ENCODE measurements around the gene PPP1R12A. TPM values are rescaled to one million over a fixed set of nuclear protein-coding genes. Genes with fewer than 3 reads are reported as not detected.

The PPP1R12A gene
- polyA plus RNA-seq, 1 experiment = 52.4 TPM

DNA sequence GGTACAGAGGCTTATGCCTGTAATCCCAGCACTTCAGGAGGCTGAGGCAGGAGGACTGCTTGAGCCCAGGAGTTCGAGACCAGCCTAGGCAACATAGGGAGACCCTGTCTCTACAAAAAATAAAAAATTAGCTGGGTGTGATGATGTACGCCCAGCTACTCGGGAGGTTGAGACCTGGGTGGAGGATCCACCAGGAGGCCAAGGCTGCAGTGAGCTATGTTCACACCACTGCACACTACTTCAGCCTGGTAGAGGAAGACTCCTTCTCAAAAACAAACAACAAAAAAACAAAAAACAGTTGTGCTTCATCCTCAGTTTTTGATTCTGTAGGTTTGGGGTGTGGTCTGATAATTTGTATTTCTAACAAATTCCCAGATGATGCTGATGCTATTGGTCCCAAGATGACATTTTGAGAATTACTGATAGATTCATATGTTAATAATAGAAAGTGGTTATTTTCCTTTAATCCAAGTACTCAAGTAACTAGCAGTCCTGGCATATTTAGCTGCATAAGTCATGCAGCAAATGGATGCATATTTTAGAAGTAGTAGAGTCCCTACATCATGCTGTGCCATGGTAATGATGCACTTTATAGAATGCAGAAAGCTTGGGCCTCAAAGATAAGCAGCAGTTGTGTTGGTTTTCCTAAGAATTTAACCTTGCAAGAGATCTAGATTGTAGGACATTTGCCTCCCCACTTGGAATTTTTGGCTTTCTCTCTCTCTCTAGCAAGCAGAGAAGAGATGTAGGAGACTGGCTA is 168.0 kb downstream of the PPP1R12A start:
- TF ChIP-seq, protein P1, sequence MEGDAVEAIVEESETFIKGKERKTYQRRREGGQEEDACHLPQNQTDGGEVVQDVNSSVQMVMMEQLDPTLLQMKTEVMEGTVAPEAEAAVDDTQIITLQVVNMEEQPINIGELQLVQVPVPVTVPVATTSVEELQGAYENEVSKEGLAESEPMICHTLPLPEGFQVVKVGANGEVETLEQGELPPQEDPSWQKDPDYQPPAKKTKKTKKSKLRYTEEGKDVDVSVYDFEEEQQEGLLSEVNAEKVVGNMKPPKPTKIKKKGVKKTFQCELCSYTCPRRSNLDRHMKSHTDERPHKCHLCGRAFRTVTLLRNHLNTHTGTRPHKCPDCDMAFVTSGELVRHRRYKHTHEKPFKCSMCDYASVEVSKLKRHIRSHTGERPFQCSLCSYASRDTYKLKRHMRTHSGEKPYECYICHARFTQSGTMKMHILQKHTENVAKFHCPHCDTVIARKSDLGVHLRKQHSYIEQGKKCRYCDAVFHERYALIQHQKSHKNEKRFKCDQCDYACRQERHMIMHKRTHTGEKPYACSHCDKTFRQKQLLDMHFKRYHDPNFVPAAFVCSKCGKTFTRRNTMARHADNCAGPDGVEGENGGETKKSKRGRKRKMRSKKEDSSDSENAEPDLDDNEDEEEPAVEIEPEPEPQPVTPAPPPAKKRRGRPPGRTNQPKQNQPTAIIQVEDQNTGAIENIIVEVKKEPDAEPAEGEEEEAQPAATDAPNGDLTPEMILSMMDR (IDR thresholded peaks at IDR 0.05; ENCODE audit: insufficient read depth, low read depth, low read length) = no peak
- ChIA-PET POLR2A (no interaction called here), CTCF (interaction anchor here (1.0 to 1.6 kb wide), 5 partner anchors 9 to 423 kb away, joined by 3 to 6 read pairs (median 3); no protein-coding TSS in a partner anchor)
- Histone ChIP-seq H3K4me3 (ENCODE audit: low read depth, low read length) (no peak overlapping the region), H3K27me3 (ENCODE audit: control insufficient read depth, insufficient read depth, low read length) (no peaks in the 10 kb centered on the region), H3K36me3 (ENCODE audit: control insufficient read depth, insufficient read depth, low read length) (no peaks in the 10 kb centered on the region)
- no peak for DNase-seq (ENCODE audit: low read depth)

DNA sequence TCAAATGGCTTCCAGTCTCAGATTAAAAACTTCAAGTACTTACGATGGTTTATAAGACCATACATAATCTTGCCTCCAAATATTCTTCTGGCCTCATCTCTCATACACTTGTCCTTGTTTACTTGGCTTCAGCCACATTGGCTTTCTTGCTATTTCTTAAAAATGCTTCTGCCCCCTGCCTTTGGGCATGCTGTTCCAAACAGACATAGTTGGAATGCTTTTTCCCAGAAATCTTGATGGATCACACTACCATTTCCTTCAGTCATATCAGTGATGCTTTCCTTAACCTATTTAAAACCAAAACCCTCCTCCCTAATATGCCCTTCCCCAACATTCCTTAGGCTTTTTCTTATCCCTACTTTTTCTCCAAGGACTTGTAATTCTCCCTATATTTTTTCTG is 169.7 kb downstream of the PPP1R12A start:
- H3K36me3 ChIP-seq (ENCODE audit: control insufficient read depth, insufficient read depth, low read length) = no peaks in the 10 kb centered on the region
- POLR2A ChIA-PET = no interaction called here
- H3K27me3 ChIP-seq (ENCODE audit: control insufficient read depth, insufficient read depth, low read length) = no peaks in the 10 kb centered on the region
- CTCF ChIA-PET = interaction anchor here (0.6 kb wide), 1 partner anchor 1172 kb away, joined by 3 read pairs; the partner anchor contains the start of gene LIN7A
- TF ChIP-seq, protein P1 (IDR thresholded peaks at IDR 0.05; ENCODE audit: insufficient read depth, low read depth, low read length) = no peak
- no peak for DNase-seq (ENCODE audit: low read depth)
- H3K4me3 ChIP-seq (ENCODE audit: low read depth, low read length) = no peak overlapping the region

DNA sequence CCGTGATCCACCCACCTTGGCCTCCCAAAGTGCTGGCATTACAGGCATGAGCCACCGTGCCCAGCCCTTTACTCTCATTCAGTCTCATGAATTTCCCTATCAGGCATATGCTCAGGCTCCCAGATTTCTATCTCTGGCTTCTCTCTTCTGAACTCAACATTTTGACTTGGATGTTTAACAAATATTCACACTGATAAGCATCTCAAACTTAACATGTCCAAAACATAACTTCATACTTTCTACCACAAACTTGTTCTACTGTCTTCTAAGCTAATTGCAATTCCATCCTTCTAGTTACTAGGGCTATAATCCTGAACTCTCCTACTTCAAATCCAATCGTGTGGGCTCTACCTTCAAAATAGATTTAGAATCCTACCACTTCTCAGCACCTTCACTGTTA is 170.3 kb downstream of the PPP1R12A start:
- ChIA-PET CTCF (no interaction called here), POLR2A (no interaction called here)
- Histone ChIP-seq H3K27me3 (ENCODE audit: control insufficient read depth, insufficient read depth, low read length) (no peaks in the 10 kb centered on the region), H3K4me3 (ENCODE audit: low read depth, low read length) (no peak overlapping the region), H3K36me3 (ENCODE audit: control insufficient read depth, insufficient read depth, low read length) (no peaks in the 10 kb centered on the region)
- DNase-seq (ENCODE audit: low read depth) = no peak
- TF ChIP-seq, protein P1 (IDR thresholded peaks at IDR 0.05; ENCODE audit: insufficient read depth, low read depth, low read length) = no peak

DNA sequence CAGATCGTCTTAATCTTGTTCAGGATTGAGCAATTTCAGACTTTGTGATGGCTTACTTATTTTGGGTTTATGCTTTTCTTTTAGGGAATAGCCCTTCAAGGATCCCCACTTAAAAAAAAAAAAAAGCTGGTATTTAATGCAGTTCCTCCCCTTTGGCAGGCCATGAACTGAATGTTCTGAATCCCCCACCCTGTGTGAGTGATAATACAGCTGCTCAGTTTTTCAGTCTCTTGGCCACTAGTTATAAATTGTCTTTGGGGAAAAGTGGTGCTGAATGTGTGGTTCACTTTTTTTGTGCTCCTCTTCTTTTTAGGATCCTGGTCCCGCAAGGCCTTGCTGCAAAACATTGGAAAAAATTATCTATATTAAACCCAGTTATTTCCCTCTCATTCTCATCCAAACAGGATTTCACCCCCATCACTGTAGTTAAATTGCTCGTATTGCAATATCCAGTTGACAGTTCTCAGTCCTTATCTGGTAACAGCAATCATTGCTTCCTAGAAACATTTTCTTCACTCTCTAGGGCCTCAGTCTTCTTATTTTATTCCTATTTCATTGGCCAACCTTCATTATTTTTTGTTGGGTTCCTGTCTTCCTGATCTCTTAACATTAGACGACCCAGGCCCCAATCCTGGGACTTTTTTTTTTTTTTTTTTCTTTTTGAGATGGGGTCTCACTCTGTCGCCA is 171.0 kb downstream of the PPP1R12A start:
- Histone ChIP-seq H3K4me3 (ENCODE audit: low read depth, low read length) (no peak overlapping the region), H3K27me3 (ENCODE audit: control insufficient read depth, insufficient read depth, low read length) (no peaks in the 10 kb centered on the region), H3K36me3 (ENCODE audit: control insufficient read depth, insufficient read depth, low read length) (no peaks in the 10 kb centered on the region)
- TF ChIP-seq, protein P1 (IDR thresholded peaks at IDR 0.05; ENCODE audit: insufficient read depth, low read depth, low read length) = no peak
- CTCF ChIA-PET = no interaction called here
- POLR2A ChIA-PET = no interaction called here
- no peak for DNase-seq (ENCODE audit: low read depth)

DNA sequence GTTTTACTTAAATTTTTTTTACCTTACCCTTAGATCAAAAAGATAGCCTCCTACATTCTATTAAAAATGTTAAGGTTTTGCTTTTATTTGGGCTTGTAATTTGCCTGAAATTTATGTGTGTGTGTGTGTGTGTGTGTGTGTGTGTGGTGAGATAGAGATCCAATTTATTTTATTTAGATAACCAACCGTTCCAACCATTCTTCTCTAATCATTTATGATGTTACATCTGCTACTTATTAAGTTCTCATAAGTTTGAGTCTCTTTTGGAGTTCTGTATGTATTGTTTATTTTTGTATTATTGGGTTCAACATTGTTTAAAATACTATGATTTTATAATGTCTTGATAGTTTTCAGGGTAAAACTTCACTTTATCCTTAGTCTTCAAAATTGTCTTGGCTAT is 173.6 kb downstream of the PPP1R12A start:
- Histone ChIP-seq H3K4me3 (ENCODE audit: low read depth, low read length) (no peak overlapping the region), H3K36me3 (ENCODE audit: control insufficient read depth, insufficient read depth, low read length) (no peaks in the 10 kb centered on the region), H3K27me3 (ENCODE audit: control insufficient read depth, insufficient read depth, low read length) (no peaks in the 10 kb centered on the region)
- CTCF ChIA-PET = interaction anchor here (1.4 kb wide), 1 partner anchor 19 kb away, joined by 3 read pairs; no protein-coding TSS in a partner anchor
- no peak for DNase-seq (ENCODE audit: low read depth)
- TF ChIP-seq, protein P1 (IDR thresholded peaks at IDR 0.05; ENCODE audit: insufficient read depth, low read depth, low read length) = no peak
- POLR2A ChIA-PET = no interaction called here
